Ovary (tissue), 9 donors: Measurements from ENCODE around the gene CFAP100. TPM values are rescaled to one million over a fixed set of nuclear protein-coding genes. Genes with fewer than 3 reads are reported as not detected.

Experiments used
- DNase-seq, 5 donors: peaks; one replicate each; pipeline ENCODE4 v3.0.0-alpha.2; 2019 to 2020
- H3K27ac ChIP-seq, 2 donors: fragments of 200-600 bp; one replicate each; pipeline versions ENCODE4 v1.5.1 to v1.8.0; 2019 to 2022
- H3K27me3 ChIP-seq: fragments of 200-600 bp; one replicate; pipeline ENCODE4 v1.8.0; 2022
- H3K36me3 ChIP-seq: fragments of 200-600 bp; sonication (generic); one replicate; pipeline ENCODE4 v1.5.1; 2019
- H3K4me1 ChIP-seq: one replicate; pipeline ENCODE4 v1.8.1; 2013; ENCODE audit warnings: mild to moderate bottlenecking, moderate library complexity; ENCODE audit not compliant: insufficient read depth
- H3K4me3 ChIP-seq: fragments of 200-600 bp; sonication (generic); one replicate; pipeline ENCODE4 v1.5.1; 2017
- H3K9me3 ChIP-seq, 2 donors: fragments of 200-600 bp in 1 of 2; sonication (generic) in 1 of 2; one replicate each; pipeline versions ENCODE4 v1.5.1 to v1.8.1; 2013 to 2019; ENCODE audit warnings: mild to moderate bottlenecking in 1 of 2, moderate library complexity in 1 of 2
- CTCF ChIP-seq, 3 donors: fragments of 450-650 bp in 2 of 3; fragments of 200-600 bp in 1 of 3; IDR thresholded peaks; one replicate each; pipeline versions ENCODE4 v1.5.1 to v1.8.0; 2016 to 2022; ENCODE audit warnings: antibody characterized with exemption in 3 of 3, mild to moderate bottlenecking in 1 of 3
- EP300 ChIP-seq: sonication (generic); formaldehyde crosslinking; IDR thresholded peaks from one replicate; pipeline ENCODE4 v1.6.1; 2017; ENCODE audit warnings: antibody characterized with exemption
- POLR2A ChIP-seq: fragments of 450-650 bp; IDR thresholded peaks from one replicate; pipeline ENCODE4 v1.6.1; 2017; ENCODE audit warnings: antibody characterized with exemption, mild to moderate bottlenecking, moderate library complexity
- WGBS, 3 donors: extraction: QIAGEN DNeasy Blood & Tissue Kit in 1 of 3; methylation state at CpG; one replicate each; pipeline versions ENCODE4 v1.1.5 to v1.1.7; 2013 to 2017; 5-methylcytosine and 5-hydroxymethylcytosine counted together
- intact Hi-C, 4 donors: fragments of 100-400 bp; cut with DNase I; formaldehyde crosslinking; loops; one replicate each; pipeline versions ENCODE4 v1.11.0 to v1.15.1; 2022 to 2023
- polyA plus RNA-seq, 2 donors: library from polyadenylated mRNA; stranded (reverse); fragments of 200-250 nt in 1 of 2; fragments of 350-450 nt in 1 of 2; fragmentation: Illumina TruSeq in 1 of 2; extraction: RNeasy Lipid Tissue Mini Kit (QIAGEN cat#74804) in 1 of 2; gene quantifications; one replicate each; pipeline ENCODE4 v1.2.3, GENCODE V29; 2013 to 2014
- total RNA-seq, 7 donors: library from RNA; depleted of rRNA in 2 of 7; stranded (reverse); fragments of >200 nt in 2 of 7; fragmentation: NEBNext Ultra II Directional in 3 of 7; extraction: Animal tissue kit (Norgen Biotek cat#: 25700) in 3 of 7; gene quantifications; one replicate each; pipeline versions ENCODE4 v1.1.0 to v1.2.4, GENCODE V29; 2016 to 2023
- donor health status: DM: no; HTN: no; CAD: no; lungs with moderate emphysema.
- donor health status: DM: no; HTN: no; CAD: no.
- donor health status: Bipolar disorder and iron deficiency.
- donor health status: DM: yes; HTN: yes; CAD: no.
- donor health status: DM: no; HTN: no; CAD: no.
- donor health status: DM: yes; HTN: yes; CAD: no.

The CFAP100 gene
- total and polyA plus RNA-seq, 9 donors, result 0.06 to 21.3 (median 1.6) TPM; not detected in 3

- intact Hi-C loops, result no loop called here
- no peaks in the 10 kb centered on the region for H3K36me3 ChIP-seq
- TF ChIP-seq POLR2A (no peak), EP300 (no peak), CTCF (IDR thresholded peaks at IDR 0.05) (no peak)
- peaks cover 2% of the 10 kb centered on the region for H3K4me1 ChIP-seq
- H3K4me3 ChIP-seq, result no peak overlapping the region
- H3K27me3 ChIP-seq, result no peaks in the 10 kb centered on the region
- WGBS, 3 donors, result 80 to 86% (median 83%) methylated on average over 9 of the region's 9 CpGs
- DNase-seq, result peak in 4 of 5 donors; percentile 2 to 34 (median 14)
- H3K9me3 ChIP-seq, result no peaks in the 10 kb centered on the region
- H3K27ac ChIP-seq, result no peak overlapping the region
Observed at GRCh38 chr3:126361211-126361610, 33.5 kb upstream of the CFAP100 start.

GRCh38 chr3:126364130-126364695 lies 30.5 kb upstream of the CFAP100 start:
- Histone ChIP-seq H3K27me3 (no peaks in the 10 kb centered on the region), H3K9me3 (no peaks in the 10 kb centered on the region), H3K4me3 (no peak overlapping the region), H3K4me1 (no peaks in the 10 kb centered on the region), H3K27ac (peak overlapping the region; percentile 34 to 66), H3K36me3 (no peaks in the 10 kb centered on the region)
- TF ChIP-seq EP300 (no peak), POLR2A (no peak), CTCF (IDR thresholded peaks at IDR 0.05) (no peak)
- 51 to 67% (median 55%) methylated on average over 9 of the region's 9 CpGs for WGBS, 3 donors
- intact Hi-C loops, result no loop called here
- peak in 4 of 5 donors; percentile 29 to 79 (median 44) for DNase-seq

- Histone ChIP-seq H3K9me3 (no peaks in the 10 kb centered on the region), H3K36me3 (no peaks in the 10 kb centered on the region), H3K27ac (peak overlapping the region; percentile 34 to 66), H3K4me3 (no peak overlapping the region), H3K4me1 (no peaks in the 10 kb centered on the region), H3K27me3 (no peaks in the 10 kb centered on the region)
- WGBS, 3 donors, result 92 to 100% (median 99%) methylated on average over 2 to 5 of the region's 5 CpGs
- intact Hi-C loops, result no loop called here
- TF ChIP-seq POLR2A (no peak), EP300 (no peak), CTCF (IDR thresholded peaks at IDR 0.05) (no peak)
- DNase-seq, result peak in 3 of 5 donors; percentile 8 to 38 (median 14)
Observed at GRCh38 chr3:126364731-126365301, 29.9 kb upstream of the CFAP100 start.

GRCh38 chr3:126365351-126366277 lies 29.1 kb upstream of the CFAP100 start:
- Histone ChIP-seq H3K4me3 (no peak overlapping the region), H3K27ac (peak overlapping the region in 1 of 2 donors; percentile 66), H3K27me3 (no peaks in the 10 kb centered on the region), H3K9me3 (no peaks in the 10 kb centered on the region), H3K4me1 (no peaks in the 10 kb centered on the region), H3K36me3 (no peaks in the 10 kb centered on the region)
- TF ChIP-seq CTCF (IDR thresholded peaks at IDR 0.05), result no peak
- no peak for TF ChIP-seq POLR2A
- TF ChIP-seq EP300, result no peak
- 85 to 92% (median 90%) methylated on average over 11 of the region's 11 CpGs for WGBS, 3 donors
- peak in 3 of 5 donors; percentile 7 to 40 (median 9) for DNase-seq
- intact Hi-C loops, result no loop called here
